ENCODE results near the gene JSRP1.

The JSRP1 gene

GRCh38 chr19:2289714-2290435, 33.7 kb upstream of the JSRP1 start:
- Histone ChIP-seq H3K27me3 (ENCODE audit: insufficient read depth, low read length) (peaks cover 31% of the 10 kb centered on the region), H3K36me3 (ENCODE audit: insufficient read depth, low read length) (no peaks in the 10 kb centered on the region), H3K4me3 (ENCODE audit: low read depth, low read length) (peak overlapping the region; percentile 59), H3K79me2 (ENCODE audit: control insufficient read depth, insufficient read depth, low read length, unreplicated experiment) (no peaks in the 10 kb centered on the region), H3K27ac (ENCODE audit: low read depth, low read length) (no peak overlapping the region), H2AFZ (ENCODE audit: low read length, unreplicated experiment) (no peak overlapping the region), H3K4me1 (ENCODE audit: control insufficient read depth, insufficient read depth, low read length, unreplicated experiment) (peaks cover 8% of the 10 kb centered on the region)

- no peak overlapping the region for H3K27ac ChIP-seq (ENCODE audit: low read depth, low read length)
- no peaks in the 10 kb centered on the region for H3K79me2 ChIP-seq (ENCODE audit: control insufficient read depth, insufficient read depth, low read length, unreplicated experiment)
- peaks cover 31% of the 10 kb centered on the region for H3K27me3 ChIP-seq (ENCODE audit: insufficient read depth, low read length)
- H3K36me3 ChIP-seq (ENCODE audit: insufficient read depth, low read length), result no peaks in the 10 kb centered on the region
- H3K4me1 ChIP-seq (ENCODE audit: control insufficient read depth, insufficient read depth, low read length, unreplicated experiment), result peaks cover 4% of the 10 kb centered on the region
- H2AFZ ChIP-seq (ENCODE audit: low read length, unreplicated experiment), result no peak overlapping the region
- H3K4me3 ChIP-seq (ENCODE audit: low read depth, low read length), result no peak overlapping the region
These were observed 32.8 kb upstream of the JSRP1 start for GRCh38 chr19:2288818-2289713.

DNA sequence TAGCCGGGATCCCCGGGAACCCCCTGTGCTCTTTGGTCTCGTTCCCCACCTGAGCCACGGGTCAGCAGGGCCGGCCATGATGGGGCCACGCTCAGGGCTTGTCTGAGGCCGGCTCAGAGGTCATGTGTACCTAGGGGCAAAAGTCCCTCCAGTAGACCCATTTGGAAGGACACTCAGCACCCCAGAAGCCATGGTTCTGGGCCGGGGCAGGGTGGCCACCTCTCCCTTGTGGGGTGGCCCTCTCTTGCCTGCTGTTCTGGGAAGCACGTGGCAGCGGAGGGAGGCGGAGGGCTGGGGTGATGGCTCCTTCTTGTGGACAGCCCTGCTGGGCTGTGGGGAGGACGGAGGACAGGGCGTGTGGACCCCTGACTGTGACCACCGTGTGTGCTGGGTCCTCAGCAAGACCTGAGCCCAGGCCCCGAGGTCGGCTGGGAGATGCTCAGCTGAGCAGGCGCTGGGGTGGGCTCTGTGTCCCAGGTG, 32.2 kb upstream of the JSRP1 start:
- Histone ChIP-seq H3K4me3 (ENCODE audit: low read depth, low read length) (no peak overlapping the region), H2AFZ (ENCODE audit: low read length, unreplicated experiment) (no peak overlapping the region), H3K36me3 (ENCODE audit: insufficient read depth, low read length) (no peaks in the 10 kb centered on the region), H3K27ac (ENCODE audit: low read depth, low read length) (no peak overlapping the region), H3K4me1 (ENCODE audit: control insufficient read depth, insufficient read depth, low read length, unreplicated experiment) (peaks cover 4% of the 10 kb centered on the region), H3K79me2 (ENCODE audit: control insufficient read depth, insufficient read depth, low read length, unreplicated experiment) (no peaks in the 10 kb centered on the region), H3K27me3 (ENCODE audit: insufficient read depth, low read length) (peaks cover 31% of the 10 kb centered on the region)

- Histone ChIP-seq H3K4me1 (ENCODE audit: control insufficient read depth, insufficient read depth, low read length, unreplicated experiment) (peaks cover 4% of the 10 kb centered on the region), H3K36me3 (ENCODE audit: insufficient read depth, low read length) (no peaks in the 10 kb centered on the region), H3K27ac (ENCODE audit: low read depth, low read length) (no peak overlapping the region), H2AFZ (ENCODE audit: low read length, unreplicated experiment) (no peak overlapping the region), H3K4me3 (ENCODE audit: low read depth, low read length) (no peak overlapping the region), H3K79me2 (ENCODE audit: control insufficient read depth, insufficient read depth, low read length, unreplicated experiment) (no peaks in the 10 kb centered on the region), H3K27me3 (ENCODE audit: insufficient read depth, low read length) (peaks cover 31% of the 10 kb centered on the region)
These were observed 31.5 kb upstream of the JSRP1 start for GRCh38 chr19:2287585-2288337.

GRCh38 chr19:2286402-2287140, 30.4 kb upstream of the JSRP1 start:
- Histone ChIP-seq H3K27ac (ENCODE audit: low read depth, low read length) (no peak overlapping the region), H3K36me3 (ENCODE audit: insufficient read depth, low read length) (no peaks in the 10 kb centered on the region), H3K27me3 (ENCODE audit: insufficient read depth, low read length) (peaks cover 30% of the 10 kb centered on the region), H2AFZ (ENCODE audit: low read length, unreplicated experiment) (no peak overlapping the region), H3K4me3 (ENCODE audit: low read depth, low read length) (no peak overlapping the region), H3K79me2 (ENCODE audit: control insufficient read depth, insufficient read depth, low read length, unreplicated experiment) (no peaks in the 10 kb centered on the region), H3K4me1 (ENCODE audit: control insufficient read depth, insufficient read depth, low read length, unreplicated experiment) (peaks cover 8% of the 10 kb centered on the region)

DNA sequence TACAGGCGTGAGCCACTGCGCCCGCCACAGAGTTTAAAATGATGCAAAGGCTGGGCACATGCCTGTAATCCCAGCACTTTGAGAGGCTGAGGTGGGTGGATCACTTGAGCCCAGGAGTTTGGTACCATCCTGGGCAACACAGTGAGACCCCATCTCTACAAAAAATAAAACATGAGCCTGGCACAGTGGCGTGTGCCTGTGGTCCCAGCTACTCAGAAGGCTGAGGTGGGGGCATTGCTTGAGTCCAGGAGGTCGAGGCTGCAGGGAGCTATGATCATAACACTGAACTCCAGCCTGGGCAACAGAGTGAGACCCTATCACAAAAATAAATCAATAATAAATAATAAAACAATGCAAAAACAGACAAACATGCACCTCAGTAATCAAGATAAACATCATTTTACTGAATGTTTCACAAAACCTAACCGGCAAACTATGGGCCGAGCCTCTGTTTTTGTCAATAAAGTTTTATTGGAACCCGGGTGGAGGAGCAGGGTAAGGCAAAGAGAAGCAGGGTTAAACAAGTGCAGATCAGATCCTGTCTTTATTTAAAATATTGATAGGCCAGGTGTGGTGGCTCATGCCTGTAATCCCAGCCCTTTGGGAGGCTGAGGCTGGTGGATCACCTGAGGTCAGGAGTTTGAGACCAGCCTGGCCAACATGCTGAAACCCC, 27.8 kb upstream of the JSRP1 start:
- Histone ChIP-seq H3K27ac (ENCODE audit: low read depth, low read length) (no peak overlapping the region), H3K4me3 (ENCODE audit: low read depth, low read length) (no peak overlapping the region), H2AFZ (ENCODE audit: low read length, unreplicated experiment) (no peak overlapping the region), H3K4me1 (ENCODE audit: control insufficient read depth, insufficient read depth, low read length, unreplicated experiment) (peaks cover 4% of the 10 kb centered on the region), H3K79me2 (ENCODE audit: control insufficient read depth, insufficient read depth, low read length, unreplicated experiment) (no peaks in the 10 kb centered on the region), H3K36me3 (ENCODE audit: insufficient read depth, low read length) (no peaks in the 10 kb centered on the region), H3K27me3 (ENCODE audit: insufficient read depth, low read length) (peaks cover 4% of the 10 kb centered on the region; the same call in 1 of the 2 replicates)

- Histone ChIP-seq H3K36me3 (ENCODE audit: insufficient read depth, low read length) (no peaks in the 10 kb centered on the region), H3K27ac (ENCODE audit: low read depth, low read length) (no peak overlapping the region), H2AFZ (ENCODE audit: low read length, unreplicated experiment) (no peak overlapping the region), H3K4me1 (ENCODE audit: control insufficient read depth, insufficient read depth, low read length, unreplicated experiment) (peaks cover 4% of the 10 kb centered on the region), H3K79me2 (ENCODE audit: control insufficient read depth, insufficient read depth, low read length, unreplicated experiment) (no peaks in the 10 kb centered on the region), H3K4me3 (ENCODE audit: low read depth, low read length) (no peak overlapping the region), H3K27me3 (ENCODE audit: insufficient read depth, low read length) (no peaks in the 10 kb centered on the region)
These were observed 26.6 kb upstream of the JSRP1 start for GRCh38 chr19:2282862-2283237.

GRCh38 chr19:2282062-2282861, 26.0 kb upstream of the JSRP1 start, which contains the start of gene PEAK3:
Gene PEAK3 (minus strand): TSS chr19:2282175. CDS start chr19:2280931, 1,244 bp downstream.
- Histone ChIP-seq H3K27ac (ENCODE audit: low read depth, low read length) (no peak within 1 kb of the TSS), H3K36me3 (ENCODE audit: insufficient read depth, low read length) (no peaks in the 10 kb centered on the region), H3K79me2 (ENCODE audit: control insufficient read depth, insufficient read depth, low read length, unreplicated experiment) (no peaks in the 10 kb centered on the region), H2AFZ (ENCODE audit: low read length, unreplicated experiment) (no peak within 1 kb of the TSS), H3K27me3 (ENCODE audit: insufficient read depth, low read length) (no peaks in the 10 kb centered on the region), H3K4me3 (ENCODE audit: low read depth, low read length) (peak within 1 kb of the TSS; percentile 29; the same call in 1 of the 2 replicates), H3K4me1 (ENCODE audit: control insufficient read depth, insufficient read depth, low read length, unreplicated experiment) (peaks cover 4% of the 10 kb centered on the region)
